ENCODE results near the gene EIF2A.
"Not testable (repeated sequence)": the region's sequence is repeated elsewhere in the genome, so short reads cannot be mapped to it uniquely, and the experiment has no call there.

EIF2A gene

DNA sequence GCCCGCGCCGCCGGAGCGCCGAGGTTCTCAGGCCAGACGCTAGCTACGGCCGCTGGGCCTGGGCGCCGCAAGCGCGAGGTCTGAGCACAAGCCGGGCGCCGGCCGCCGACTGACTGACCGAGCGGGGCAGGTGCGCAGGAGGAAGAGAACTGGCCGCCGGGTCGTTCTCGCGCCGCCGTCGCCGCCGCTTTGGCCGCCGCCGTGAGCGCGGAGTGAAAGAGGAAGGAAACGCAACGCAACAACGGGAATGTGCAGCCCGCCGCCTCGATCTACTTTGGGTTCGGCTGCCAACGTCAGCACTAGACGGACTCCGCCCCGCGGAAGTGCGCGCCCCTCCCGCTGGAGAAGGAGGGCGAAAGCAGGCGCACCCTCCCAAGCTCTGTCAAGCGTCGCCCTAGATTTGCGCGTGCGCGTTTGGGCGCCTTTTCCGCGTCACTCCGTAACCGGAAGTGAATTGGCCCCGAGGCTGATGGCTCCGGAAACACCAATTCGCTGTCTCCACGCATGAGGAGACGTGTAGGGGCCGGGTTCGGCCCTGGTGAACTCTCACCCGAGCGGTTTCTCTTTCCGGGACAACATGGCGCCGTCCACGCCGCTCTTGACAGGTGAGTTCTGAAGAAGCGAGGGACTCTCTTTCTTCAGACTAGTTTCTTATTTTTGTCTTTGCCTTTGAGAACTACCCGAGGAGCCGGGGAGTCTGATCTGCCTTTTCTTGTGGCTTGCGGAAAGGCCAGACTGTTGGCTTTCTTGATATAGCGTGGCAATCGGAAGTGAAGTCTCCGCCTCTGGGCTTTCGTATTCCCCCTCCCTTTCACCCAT lies at the start of gene EIF2A, which contains the start of gene SERP1:
Gene EIF2A (plus strand): TSS at position 562 of the 819 bp plus-strand sequence. CDS start 16 bp downstream, at position 578.
Gene SERP1 (minus strand): TSS at position 271 of the 819 bp plus-strand sequence. CDS start 361 bp downstream, outside the sequence.
- in situ Hi-C loops (cut with MboI; ENCODE audit: low sequenced_read_pairs), result no loop called here

- in situ Hi-C loops (cut with MboI; ENCODE audit: low sequenced_read_pairs), result no loop called here
Measured at GRCh38 chr3:150497956-150498355, 48.6 kb upstream of the EIF2A start.

DNA sequence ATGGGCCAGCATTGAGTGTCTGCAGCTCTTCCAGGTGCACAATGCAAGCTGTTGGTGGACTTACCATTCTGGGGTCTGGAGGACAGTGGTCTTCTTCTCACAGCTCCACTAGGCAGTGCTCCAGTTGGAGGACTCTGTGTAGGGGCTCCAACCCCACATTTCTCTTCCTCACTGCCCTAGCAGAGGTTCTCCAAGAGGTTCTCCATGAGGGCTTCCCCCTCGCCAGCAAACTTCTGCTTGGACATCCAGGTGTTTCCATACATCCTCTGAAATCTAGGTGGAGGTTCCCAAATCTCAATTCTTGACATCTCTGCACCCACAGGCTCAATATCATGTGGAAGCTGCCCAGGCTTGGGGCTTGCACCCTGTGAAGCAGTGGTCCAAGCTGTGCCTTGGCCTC lies 45.6 kb upstream of the EIF2A start:
- in situ Hi-C loops (cut with MboI; ENCODE audit: low sequenced_read_pairs), result not testable (repeated sequence)

DNA sequence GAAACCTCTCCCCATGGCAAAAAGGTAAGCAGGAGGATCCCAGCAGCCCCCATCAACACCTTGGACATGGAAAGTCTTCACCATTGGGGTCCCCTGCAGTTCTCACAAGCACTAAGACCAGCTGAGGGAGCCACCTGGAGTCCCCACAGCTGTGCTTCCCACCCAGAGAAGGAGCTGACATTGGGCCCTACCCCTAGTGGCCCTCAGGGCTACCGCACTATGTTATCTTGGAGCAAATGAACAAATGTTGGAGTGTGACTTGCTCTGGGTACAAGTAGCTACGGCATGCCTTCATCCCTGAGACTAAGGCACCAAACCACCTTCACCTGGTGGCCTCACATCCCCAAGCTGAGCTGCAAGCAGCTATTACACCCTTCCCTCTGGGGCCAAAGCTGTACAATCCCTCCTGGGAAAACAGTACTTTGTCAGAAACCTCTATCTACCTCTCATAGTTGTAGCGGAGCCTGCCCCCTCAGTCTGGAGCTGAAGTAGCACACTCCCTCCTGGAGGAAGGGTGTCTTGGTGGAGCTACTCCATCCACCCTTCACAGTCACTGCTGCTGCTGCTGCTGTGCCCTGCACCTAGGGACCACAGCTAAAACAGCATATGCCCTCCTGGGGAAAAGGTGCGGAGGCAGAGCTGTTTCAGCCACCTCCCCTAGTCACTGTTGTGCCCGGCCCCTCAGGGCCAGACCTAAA lies 43.0 kb upstream of the EIF2A start:
- in situ Hi-C loops (cut with MboI; ENCODE audit: low sequenced_read_pairs), result no loop called here

GRCh38 chr3:150504483-150504882 lies 42.1 kb upstream of the EIF2A start:
- in situ Hi-C loops (cut with MboI; ENCODE audit: low sequenced_read_pairs), result no loop called here

GRCh38 chr3:150508401-150508800 lies 38.2 kb upstream of the EIF2A start:
- in situ Hi-C loops (cut with MboI; ENCODE audit: low sequenced_read_pairs), result no loop called here

DNA sequence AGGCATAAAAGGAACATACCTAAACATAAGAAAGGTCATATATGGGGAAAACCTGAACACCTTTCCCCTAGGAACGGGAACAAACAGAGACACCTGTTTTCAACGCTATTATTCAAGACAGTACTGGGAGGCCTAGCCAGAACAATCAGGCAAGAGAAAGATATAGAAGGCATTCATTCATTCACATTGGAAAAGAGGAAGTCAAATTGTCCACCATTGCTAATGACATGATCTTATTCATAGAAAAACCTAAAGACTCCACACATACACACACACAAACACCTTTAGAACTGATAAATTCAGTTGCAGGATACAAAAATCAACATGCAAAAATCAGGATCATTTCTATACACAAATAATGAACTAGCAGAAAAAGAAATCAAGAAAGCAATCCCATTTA lies 36.8 kb upstream of the EIF2A start:
- in situ Hi-C loops (cut with MboI; ENCODE audit: low sequenced_read_pairs), result no loop called here

DNA sequence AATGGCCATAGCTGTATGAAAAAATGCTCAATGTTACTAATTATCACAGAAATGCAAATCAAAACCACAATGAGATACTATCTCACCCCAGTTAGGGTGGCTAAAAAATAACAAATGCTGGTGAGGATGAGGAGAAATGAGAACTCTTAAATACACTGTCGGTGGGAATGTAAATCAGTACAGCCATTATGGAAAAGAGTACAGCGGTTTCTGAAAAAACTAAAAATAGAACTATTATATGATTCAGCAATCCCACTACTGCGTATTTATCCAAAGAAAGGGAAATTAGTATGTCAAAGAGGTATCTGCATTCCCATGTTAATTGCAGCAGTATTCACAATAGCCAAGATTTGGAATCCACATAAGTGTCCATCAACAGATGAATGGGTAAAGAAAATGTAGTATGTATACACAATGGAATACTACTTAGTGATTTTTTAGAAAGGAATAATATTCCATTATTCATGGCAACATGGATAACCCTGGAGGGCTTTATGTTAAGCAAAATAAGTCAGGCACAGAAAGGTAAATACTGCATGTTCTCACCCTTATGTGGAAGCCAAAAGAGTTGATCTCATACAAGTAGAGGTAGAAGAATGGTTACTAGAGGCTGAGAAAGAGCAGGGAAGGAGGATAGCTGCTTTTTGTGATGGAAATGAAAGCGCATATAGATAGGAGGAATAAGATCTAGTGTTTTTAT lies 35.3 kb upstream of the EIF2A start:
- in situ Hi-C loops (cut with MboI; ENCODE audit: low sequenced_read_pairs), result no loop called here

DNA sequence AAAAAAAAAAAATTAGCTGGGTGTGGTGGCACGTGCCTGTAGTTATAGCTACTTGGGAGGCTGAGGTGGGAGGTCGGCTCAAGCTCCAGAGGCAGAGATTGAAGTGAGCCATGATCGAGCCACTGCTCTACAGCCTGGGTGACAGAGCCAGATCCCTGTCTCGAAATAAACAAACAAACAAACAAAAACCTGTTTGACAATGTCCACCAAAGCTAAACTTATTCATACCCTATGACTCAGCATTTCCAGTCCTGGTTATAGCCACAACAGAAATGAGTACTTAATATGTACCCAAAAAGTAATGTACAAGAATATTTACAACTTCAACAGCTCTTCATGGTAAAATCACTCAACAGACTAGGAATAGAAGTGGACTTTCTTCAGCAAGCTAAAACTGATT lies 31.4 kb upstream of the EIF2A start:
- in situ Hi-C loops (cut with MboI; ENCODE audit: low sequenced_read_pairs), result no loop called here

- in situ Hi-C loops (cut with MboI; ENCODE audit: low sequenced_read_pairs), result no loop called here
Measured at GRCh38 chr3:150519026-150519425, 27.6 kb upstream of the EIF2A start.

DNA sequence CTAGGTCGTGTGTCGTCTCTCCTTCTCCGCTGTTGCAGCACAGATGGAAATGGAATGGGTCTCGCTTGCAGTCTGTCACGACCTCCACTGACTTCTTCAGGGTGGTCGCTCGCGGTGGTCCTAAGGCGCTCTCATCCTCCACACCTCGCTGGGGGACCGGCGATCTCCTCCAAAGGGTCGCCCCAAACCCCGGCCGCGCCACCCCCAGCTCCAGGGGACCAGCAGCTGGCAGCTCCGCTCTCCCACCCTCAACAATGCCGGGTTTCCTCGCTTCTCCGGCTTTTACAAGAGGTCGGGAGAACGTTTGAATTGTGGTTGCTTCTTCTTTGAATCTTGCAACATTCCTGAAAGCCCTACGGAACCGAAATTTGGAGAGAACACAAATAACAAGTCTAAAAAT lies 26.2 kb upstream of the EIF2A start:
- in situ Hi-C loops (cut with MboI; ENCODE audit: low sequenced_read_pairs), result no loop called here

DNA sequence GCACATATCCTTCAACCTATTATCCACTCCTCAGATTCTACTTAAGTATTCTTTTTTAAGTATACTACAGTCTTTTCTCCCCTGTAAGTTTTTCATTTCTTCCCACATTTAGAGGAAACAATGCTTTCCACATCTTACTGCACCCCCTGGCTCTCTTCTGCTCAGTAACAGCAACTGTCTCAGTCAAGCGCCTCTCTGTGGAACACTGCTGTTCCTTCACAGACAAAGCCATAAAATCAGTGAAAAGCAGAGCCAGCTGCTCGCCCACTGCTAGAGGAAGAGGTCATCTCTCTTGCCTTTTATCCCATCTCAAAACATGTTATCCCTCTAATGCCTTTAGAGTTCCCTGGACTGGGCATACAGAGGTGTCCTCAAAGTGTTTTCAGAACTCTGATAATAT lies 25.1 kb upstream of the EIF2A start:
- in situ Hi-C loops (cut with MboI; ENCODE audit: low sequenced_read_pairs), result no loop called here

- in situ Hi-C loops (cut with MboI; ENCODE audit: low sequenced_read_pairs), result no loop called here
Measured at GRCh38 chr3:150523538-150523937, 23.0 kb upstream of the EIF2A start.

- in situ Hi-C loops (cut with MboI; ENCODE audit: low sequenced_read_pairs), result no loop called here
Measured at GRCh38 chr3:150527464-150528255, 18.9 kb upstream of the EIF2A start.

GRCh38 chr3:150528354-150528797 lies 18.2 kb upstream of the EIF2A start:
- in situ Hi-C loops (cut with MboI; ENCODE audit: low sequenced_read_pairs), result no loop called here

GRCh38 chr3:150531775-150532174 lies 14.8 kb upstream of the EIF2A start:
- in situ Hi-C loops (cut with MboI; ENCODE audit: low sequenced_read_pairs), result no loop called here

DNA sequence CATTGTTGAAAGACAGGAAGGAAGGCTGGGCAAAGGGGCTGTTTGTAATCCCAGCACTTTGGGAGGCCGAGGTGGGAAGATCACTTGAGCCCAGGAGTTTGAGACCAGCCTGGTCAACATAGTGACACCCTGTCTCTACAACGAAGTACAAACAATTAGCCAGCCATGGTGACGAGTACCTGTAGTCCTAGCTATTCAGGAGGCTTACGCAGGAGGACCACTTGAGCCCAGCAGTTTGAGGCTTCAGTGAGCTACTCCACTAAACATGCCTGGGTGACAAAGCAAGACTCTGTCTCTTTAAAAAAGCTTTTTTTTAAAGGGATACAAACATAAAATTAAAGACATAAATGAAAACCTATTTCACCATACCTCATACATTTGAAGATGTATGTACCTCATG lies 11.4 kb upstream of the EIF2A start:
- in situ Hi-C loops (cut with MboI; ENCODE audit: low sequenced_read_pairs), result no loop called here

- in situ Hi-C loops (cut with MboI; ENCODE audit: low sequenced_read_pairs), result no loop called here
Measured at GRCh38 chr3:150538324-150539208, 8.0 kb upstream of the EIF2A start.

GRCh38 chr3:150540297-150540696 lies 6.3 kb upstream of the EIF2A start:
- in situ Hi-C loops (cut with MboI; ENCODE audit: low sequenced_read_pairs), result no loop called here

- in situ Hi-C loops (cut with MboI; ENCODE audit: low sequenced_read_pairs), result no loop called here
Measured at GRCh38 chr3:150540991-150541390, 5.6 kb upstream of the EIF2A start.
